GM18499 (cell line): ENCODE results near the gene FOXO4.

Experiments
- ATAC-seq: cut with Tn5 transposase; IDR thresholded peaks from one replicate; pipeline ENCODE4 v1.9.1; 2021; ENCODE audit warnings: moderate number of reproducible peaks; ENCODE audit not compliant: insufficient read depth, unreplicated experiment

The FOXO4 gene

DNA sequence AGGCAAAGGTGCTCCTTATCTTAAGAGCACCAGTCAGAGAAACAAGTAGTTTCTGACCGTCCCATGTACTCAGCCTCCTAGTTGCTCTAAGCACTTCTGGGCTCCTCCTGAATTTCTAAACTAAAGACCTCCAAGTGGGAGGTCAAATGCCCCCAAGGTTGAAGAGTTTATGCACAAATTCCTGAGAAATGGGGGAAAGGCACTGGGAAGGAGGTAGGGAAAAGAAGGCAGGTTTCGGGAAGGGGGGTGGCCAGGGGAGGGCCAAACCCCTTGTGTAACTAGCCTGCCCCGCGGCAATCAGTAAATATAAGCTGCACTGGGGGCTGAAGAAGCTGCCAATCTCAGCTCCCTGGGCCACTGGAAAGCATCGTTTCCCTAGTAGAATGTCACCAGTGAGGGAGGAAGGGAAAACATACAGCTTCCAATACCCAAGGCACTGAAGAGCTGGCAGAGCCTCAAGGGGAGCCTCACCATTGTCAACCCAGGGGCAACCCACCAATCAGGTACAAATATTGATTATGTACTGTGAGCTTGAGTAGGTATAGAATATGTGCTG, 3.4 kb downstream of the FOXO4 start:
- ATAC-seq, result no peak

GRCh38 chrX:71099736-71100135, 4.1 kb downstream of the FOXO4 start:
- no peak for ATAC-seq

GRCh38 chrX:71100581-71101505, 5.2 kb downstream of the FOXO4 start:
- ATAC-seq, result no peak

DNA sequence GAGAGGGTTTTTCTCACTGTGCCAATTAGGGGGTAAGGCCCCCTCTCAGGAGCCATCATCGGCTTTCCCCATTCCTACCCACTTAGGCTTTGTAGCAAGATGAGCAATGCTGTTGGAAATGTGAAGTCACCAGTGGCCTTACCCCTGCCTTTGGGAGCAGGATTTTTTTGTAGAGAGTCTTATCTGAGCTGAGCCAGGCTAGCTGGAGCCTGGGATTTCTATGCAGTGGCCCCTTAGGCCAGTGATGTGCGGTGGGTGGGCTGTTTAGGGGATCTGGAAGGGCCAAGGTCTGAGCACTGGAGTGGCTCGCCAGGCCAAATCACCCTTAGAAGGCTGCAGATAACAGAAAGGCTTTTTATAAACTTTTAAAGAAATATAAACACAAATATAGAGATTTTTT, 6.6 kb downstream of the FOXO4 start:
- ATAC-seq, result no peak

DNA sequence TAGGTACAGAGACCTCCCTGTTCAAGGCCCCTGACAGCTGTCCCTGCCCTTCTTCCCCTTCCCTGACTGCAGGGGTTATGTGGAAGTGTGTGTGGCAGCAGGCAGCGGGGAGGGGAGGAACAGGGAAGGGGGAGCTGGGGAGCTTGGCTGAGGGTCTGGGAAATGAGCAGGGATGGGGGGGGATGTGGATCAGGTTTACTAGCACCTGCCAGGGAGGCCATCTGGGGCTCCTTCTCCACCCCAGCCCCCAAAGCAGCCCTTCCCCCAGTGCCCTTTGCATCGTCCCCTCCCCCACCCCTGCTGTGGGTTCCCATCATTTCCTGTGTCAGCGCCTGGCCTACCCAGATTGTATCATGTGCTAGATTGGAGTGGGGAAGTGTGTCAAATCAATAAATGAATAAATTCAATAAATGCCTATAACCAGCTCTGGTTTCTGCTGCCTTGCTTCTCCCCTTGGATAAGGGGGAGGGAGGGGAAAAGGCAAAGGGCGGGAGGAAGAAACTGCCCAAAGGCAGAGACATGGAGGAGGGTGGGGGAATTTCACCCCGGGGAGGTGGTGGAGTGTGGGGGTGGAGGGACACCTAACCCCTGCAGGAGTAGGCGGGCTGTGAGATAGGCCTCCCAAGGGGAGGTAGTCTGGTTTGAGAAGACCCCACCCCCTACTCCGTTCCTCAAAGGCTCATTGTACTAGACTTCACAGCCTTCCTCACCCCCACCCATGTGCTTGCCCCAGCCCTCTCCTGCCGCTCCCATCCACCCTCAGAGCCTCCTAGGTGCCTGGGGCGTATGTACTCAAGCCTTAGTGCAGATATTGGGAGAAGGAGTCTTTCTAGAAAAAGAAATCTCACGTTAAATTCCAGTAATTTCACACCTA, 7.7 kb downstream of the FOXO4 start:
- no peak for ATAC-seq

GRCh38 chrX:71105628-71106027, 10.0 kb downstream of the FOXO4 start:
- ATAC-seq, result no peak

GRCh38 chrX:71106427-71106826, 10.8 kb downstream of the FOXO4 start, which contains the start of gene CXorf65:
CXorf65 (minus strand) TSS chrX:71106740; CDS start chrX:71106556, 184 bp downstream.
- no peak for ATAC-seq

GRCh38 chrX:71107245-71107644, 11.6 kb downstream of the FOXO4 start:
- no peak for ATAC-seq

- ATAC-seq, result no peak
These were observed 12.2 kb downstream of the FOXO4 start for GRCh38 chrX:71107762-71108360.

DNA sequence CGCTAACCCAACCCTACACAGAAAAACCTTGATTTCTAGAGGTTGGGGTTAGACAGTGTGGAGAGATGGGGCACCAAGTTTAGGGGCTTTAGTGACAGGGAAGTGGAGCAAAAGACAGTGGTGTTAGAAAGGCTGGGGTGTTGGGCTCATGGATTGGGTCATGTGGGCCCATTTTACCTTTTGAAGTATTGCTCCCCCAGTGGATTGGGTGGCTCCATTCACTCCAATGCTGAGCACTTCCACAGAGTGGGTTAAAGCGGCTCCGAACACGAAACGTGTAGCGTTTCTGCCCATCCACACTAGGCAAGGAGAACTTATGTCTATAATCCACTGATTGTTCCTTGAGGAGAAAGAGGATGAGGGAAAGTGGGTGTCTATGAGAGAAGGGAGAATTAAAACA, 13.4 kb downstream of the FOXO4 start:
- ATAC-seq, result no peak

DNA sequence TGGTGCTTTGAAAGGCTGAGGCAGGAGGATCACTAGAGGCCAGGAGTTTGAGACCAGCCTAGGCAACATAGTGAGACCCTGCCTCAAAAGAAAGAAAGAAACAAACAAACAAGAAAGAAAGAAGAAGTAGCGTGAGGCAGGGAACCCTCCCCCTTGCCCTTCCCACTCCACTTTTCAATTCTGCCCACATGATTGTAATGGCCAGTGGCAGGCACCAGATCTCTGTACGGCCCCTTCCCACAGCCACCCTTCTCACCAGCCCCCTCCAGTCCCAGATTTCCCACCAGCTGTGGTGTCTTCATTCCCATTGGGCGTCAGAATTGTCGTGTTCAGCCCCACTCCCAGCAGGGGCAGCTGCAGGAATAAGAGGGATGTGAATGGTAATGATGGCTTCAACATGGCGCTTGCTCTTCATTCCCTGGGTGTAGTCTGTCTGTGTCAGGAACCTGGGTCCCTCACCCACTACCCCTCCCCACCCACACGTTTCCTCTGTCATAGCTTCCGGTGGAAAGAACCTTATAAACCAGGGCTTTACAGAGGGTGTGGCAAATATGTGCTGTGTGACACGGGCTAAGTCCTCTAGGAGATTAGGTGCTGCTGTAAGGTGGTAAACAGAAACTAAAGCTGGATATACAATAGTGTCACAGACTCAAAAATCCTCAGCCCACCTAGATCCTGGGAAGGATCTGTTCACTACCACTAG, 15.6 kb downstream of the FOXO4 start, which contains the start of gene IL2RG:
TSS of gene IL2RG (minus strand) at position 437 of the 703 bp plus-strand sequence. CDS start at position 399, 38 bp downstream.
- peak; percentile 63 for ATAC-seq

GRCh38 chrX:71111921-71112431, 16.3 kb downstream of the FOXO4 start:
- ATAC-seq, result peak; percentile 14

DNA sequence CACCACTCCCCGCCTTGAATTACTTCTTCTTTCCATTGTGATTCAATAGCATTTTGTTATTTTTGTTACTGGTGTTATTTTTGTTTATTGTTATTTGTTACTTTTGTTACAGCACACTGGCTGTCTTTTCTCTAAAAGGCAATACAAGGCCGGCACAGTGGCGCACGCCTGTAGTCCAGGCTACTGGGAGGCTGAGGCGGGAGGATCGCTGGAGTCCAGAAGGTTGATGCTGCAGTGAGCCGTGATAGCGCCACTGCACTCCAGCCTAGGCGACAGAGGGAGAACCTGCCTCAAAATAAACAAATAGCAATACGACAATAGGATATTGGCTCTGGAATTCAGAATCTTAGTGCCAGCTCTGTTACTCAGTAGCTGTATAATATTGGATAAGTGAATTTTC, 21.7 kb downstream of the FOXO4 start:
- ATAC-seq, result no peak

GRCh38 chrX:71118032-71118984, 22.7 kb downstream of the FOXO4 start, which contains the start of gene MED12:
MED12 (plus strand) TSS chrX:71118596; CDS start chrX:71118755, 159 bp downstream.
- ATAC-seq, result peak; percentile 46

DNA sequence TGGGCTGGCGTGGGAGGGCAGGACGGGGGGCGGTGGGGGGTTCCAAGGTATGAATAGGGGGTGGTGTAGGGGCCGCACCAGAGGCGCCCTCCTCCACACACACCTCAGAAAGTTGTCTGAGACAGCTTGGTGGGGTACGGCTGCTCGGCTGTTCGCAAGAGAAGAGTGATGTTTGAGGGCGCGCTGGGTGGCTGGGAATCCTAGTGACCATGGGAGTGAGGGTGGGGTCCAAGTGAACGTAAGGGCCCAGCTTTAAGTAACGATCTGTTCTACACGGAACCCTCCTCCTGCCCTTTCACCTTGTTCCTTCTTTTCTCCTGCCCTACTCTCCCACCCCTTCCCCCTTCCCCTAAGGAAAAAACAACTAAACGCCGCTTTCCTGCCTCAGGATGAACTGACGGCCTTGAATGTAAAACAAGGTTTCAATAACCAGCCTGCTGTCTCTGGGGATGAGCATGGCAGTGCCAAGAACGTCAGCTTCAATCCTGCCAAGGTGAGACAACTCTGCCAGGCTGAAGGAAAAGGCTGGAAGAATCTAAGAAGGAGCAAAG, 23.4 kb downstream of the FOXO4 start:
- no peak for ATAC-seq

- ATAC-seq, result no peak
These were observed 32.6 kb downstream of the FOXO4 start for GRCh38 chrX:71128166-71128833.
